Mesenchymal stem cell (in vitro differentiated cells and primary cell): Measurements from ENCODE around the gene TMEM176B.

ENCODE experiments used
- DNase-seq: peaks from one replicate; pipeline ENCODE4 v3.0.0-alpha.2; 2013
- H2AFZ ChIP-seq: one replicate; pipeline ENCODE4 v1.6.1; 2013; ENCODE audit warnings: low read depth, mild to moderate bottlenecking, control low read depth, inconsistent platforms, low read length, moderate library complexity
- H2AK5ac ChIP-seq: 2 replicates; pipeline ENCODE4 v1.6.1; 2013; ENCODE audit warnings: low read length, moderate library complexity, mild to moderate bottlenecking, inconsistent platforms; ENCODE audit not compliant: severe bottlenecking
- H2BK120ac ChIP-seq: one replicate; pipeline ENCODE4 v1.6.1; 2013; ENCODE audit warnings: low read depth, mild to moderate bottlenecking, inconsistent platforms, low read length, moderate library complexity
- H2BK12ac ChIP-seq, 2 experiments: one replicate each; pipeline ENCODE4 v1.6.1; 2013; ENCODE audit warnings: inconsistent platforms in 2 of 2, low read length in 2 of 2, mild to moderate bottlenecking in 2 of 2, moderate library complexity in 2 of 2, control low read depth in 1 of 2
- H2BK15ac ChIP-seq: one replicate; pipeline ENCODE4 v1.6.1; 2013; ENCODE audit warnings: mild to moderate bottlenecking, low read depth, inconsistent platforms; ENCODE audit not compliant: poor library complexity, severe bottlenecking
- H2BK5ac ChIP-seq: 2 replicates; pipeline ENCODE4 v1.6.1; 2013; ENCODE audit warnings: low read depth, mild to moderate bottlenecking, low read length, control low read depth, inconsistent platforms; ENCODE audit not compliant: poor library complexity, severe bottlenecking
- H3K14ac ChIP-seq, 2 experiments: one replicate each; pipeline ENCODE4 v1.6.1; 2013; ENCODE audit warnings: inconsistent platforms in 2 of 2, low read length in 2 of 2, control low read depth in 1 of 2, mild to moderate bottlenecking in 1 of 2, moderate library complexity in 1 of 2
- H3K18ac ChIP-seq, 2 experiments: one replicate each; pipeline ENCODE4 v1.6.1; 2013; ENCODE audit warnings: inconsistent platforms in 2 of 2, low read length in 2 of 2, control low read depth in 1 of 2, low read depth in 1 of 2, mild to moderate bottlenecking in 1 of 2
- H3K23ac ChIP-seq, 2 experiments: one replicate each; pipeline ENCODE4 v1.6.1; 2013; ENCODE audit warnings: inconsistent platforms in 2 of 2, low read length in 2 of 2, mild to moderate bottlenecking in 2 of 2, moderate library complexity in 2 of 2, control low read depth in 1 of 2
- H3K27ac ChIP-seq: 2 replicates; pipeline ENCODE4 v1.5.1; 2013; ENCODE audit warnings: mild to moderate bottlenecking, moderate library complexity, low read length, control low read depth, inconsistent platforms; ENCODE audit not compliant: poor library complexity, severe bottlenecking
- H3K27me3 ChIP-seq, 2 experiments: 2 replicates each; pipeline versions ENCODE4 v1.6.1 to v1.7.0; 2013; ENCODE audit warnings: low read length in 2 of 2, mild to moderate bottlenecking in 2 of 2, moderate library complexity in 2 of 2, control low read depth in 1 of 2, inconsistent platforms in 1 of 2; ENCODE audit not compliant: control insufficient read depth in 1 of 2, insufficient read depth in 1 of 2
- H3K36me3 ChIP-seq, 2 experiments: 2 replicates each; pipeline versions ENCODE4 v1.6.1 to v1.7.0; 2013; ENCODE audit warnings: low read length in 2 of 2, control low read depth in 1 of 2, inconsistent platforms in 1 of 2, low read depth in 1 of 2, mild to moderate bottlenecking in 1 of 2; ENCODE audit not compliant: insufficient read depth in 2 of 2, control insufficient read depth in 1 of 2
- H3K4ac ChIP-seq, 2 experiments: one replicate each; pipeline ENCODE4 v1.6.1; 2013; ENCODE audit warnings: inconsistent platforms in 2 of 2, low read length in 2 of 2, mild to moderate bottlenecking in 2 of 2, moderate library complexity in 2 of 2, control low read depth in 1 of 2, low read depth in 1 of 2
- H3K4me1 ChIP-seq: 2 replicates; pipeline ENCODE4 v1.6.1; 2013; ENCODE audit warnings: low read depth, low read length, control low read depth; ENCODE audit not compliant: control insufficient read depth, insufficient read depth
- H3K4me2 ChIP-seq: 2 replicates; pipeline ENCODE4 v1.6.1; 2013; ENCODE audit warnings: low read length, mild to moderate bottlenecking, inconsistent platforms; ENCODE audit not compliant: poor library complexity, severe bottlenecking
- H3K4me3 ChIP-seq, 2 experiments: 2 replicates each; pipeline versions ENCODE4 v1.5.1 to v1.7.0; 2013; ENCODE audit warnings: low read length in 2 of 2, mild to moderate bottlenecking in 2 of 2, control low read depth in 1 of 2, low read depth in 1 of 2; ENCODE audit not compliant: insufficient read depth in 1 of 2
- H3K79me1 ChIP-seq: replicated peaks from 2 replicates; pipeline ENCODE4 v1.6.1; 2013; ENCODE audit warnings: mild to moderate bottlenecking, control low read depth, low read length, inconsistent platforms; ENCODE audit not compliant: poor library complexity, severe bottlenecking
- H3K9ac ChIP-seq: 2 replicates; pipeline ENCODE4 v1.7.0; 2013; ENCODE audit warnings: mild to moderate bottlenecking, low read length, moderate library complexity
- H3K9me3 ChIP-seq: 2 replicates; pipeline ENCODE4 v1.7.0; 2013; ENCODE audit warnings: mild to moderate bottlenecking, low read length; ENCODE audit not compliant: control insufficient read depth
- H4K8ac ChIP-seq: one replicate; pipeline ENCODE4 v1.6.1; 2013; ENCODE audit warnings: inconsistent platforms, mild to moderate bottlenecking, low read length, moderate library complexity
- H4K91ac ChIP-seq: one replicate; pipeline ENCODE4 v1.6.1; 2013; ENCODE audit warnings: mild to moderate bottlenecking, low read length, inconsistent platforms
- WGBS: methylation state at CpG from one replicate; pipeline ENCODE4 v1.1.7; 2013; ENCODE audit warnings: mixed read lengths; 5-methylcytosine and 5-hydroxymethylcytosine counted together

The TMEM176B gene

DNA sequence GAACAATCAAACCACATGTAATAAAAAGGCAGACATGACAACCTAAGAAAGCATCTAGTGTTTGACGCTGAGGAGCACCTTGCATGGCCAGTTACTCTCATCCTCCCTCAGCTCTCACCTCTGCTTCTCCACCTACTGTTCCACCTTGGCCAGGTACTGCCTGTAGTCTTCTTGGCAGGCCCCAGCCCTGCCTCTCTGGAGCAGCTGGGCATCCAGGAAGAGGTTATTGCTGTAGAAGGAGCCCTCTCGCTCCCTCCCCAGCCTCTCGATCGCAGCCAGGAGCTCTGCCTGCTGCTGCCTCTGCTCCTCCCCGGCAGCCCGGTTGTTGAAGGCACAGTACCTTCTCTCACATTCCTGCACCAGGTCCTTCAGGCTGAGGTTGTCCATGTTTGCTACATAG, 53.2 kb downstream of the TMEM176B start:
- H2BK120ac ChIP-seq = no peak overlapping the region
- H3K9me3 ChIP-seq = no peaks in the 10 kb centered on the region
- no peak overlapping the region for H3K18ac ChIP-seq
- H3K79me1 ChIP-seq = no peaks in the 10 kb centered on the region
- H3K27me3 ChIP-seq = peaks cover 0 to 17% of the 10 kb centered on the region in 2 experiments
- H3K14ac ChIP-seq = no peak overlapping the region
- no peak overlapping the region for H4K8ac ChIP-seq
- H3K27ac ChIP-seq = no peak overlapping the region
- H3K4me2 ChIP-seq = no peak overlapping the region
- no peaks in the 10 kb centered on the region for H3K4me1 ChIP-seq
- no peaks in the 10 kb centered on the region for H3K36me3 ChIP-seq
- H3K4me3 ChIP-seq = no peak overlapping the region
- no peak overlapping the region for H2BK5ac ChIP-seq
- H4K91ac ChIP-seq = no peak overlapping the region
- no peak overlapping the region for H2BK12ac ChIP-seq
- no peak overlapping the region for H3K23ac ChIP-seq
- no peak overlapping the region for H2BK15ac ChIP-seq
- DNase-seq = no peak
- WGBS = 83% methylated on average over 6 of the region's 6 CpGs
- no peak overlapping the region for H3K4ac ChIP-seq
- H3K9ac ChIP-seq = no peak overlapping the region
- no peak overlapping the region for H2AFZ ChIP-seq
- H2AK5ac ChIP-seq = no peak overlapping the region

DNA sequence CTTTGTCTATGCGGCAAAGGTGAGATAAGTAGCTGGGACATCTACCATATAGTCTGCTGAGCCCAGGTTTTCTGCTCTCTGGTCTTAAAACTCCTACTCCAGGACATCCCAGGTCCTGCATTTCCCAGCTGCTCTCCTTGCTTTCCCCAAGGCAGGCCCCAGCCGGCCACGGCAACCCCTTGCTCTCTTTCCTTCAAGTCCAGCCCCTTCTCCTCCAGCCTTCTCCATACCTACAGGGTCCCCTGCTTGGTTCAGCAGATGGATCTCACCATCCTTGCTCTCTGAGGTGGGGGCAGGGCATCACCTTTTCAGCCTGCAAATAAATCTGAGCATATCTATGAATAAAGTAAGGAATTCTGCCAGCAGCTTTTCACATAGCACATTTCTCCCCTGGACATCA, 54.3 kb downstream of the TMEM176B start:
- H3K14ac ChIP-seq = no peak overlapping the region
- no peak overlapping the region for H2BK120ac ChIP-seq
- no peak overlapping the region for H3K4me3 ChIP-seq
- H3K36me3 ChIP-seq = no peaks in the 10 kb centered on the region
- no peak overlapping the region for H2AK5ac ChIP-seq
- H3K9me3 ChIP-seq = no peaks in the 10 kb centered on the region
- H3K4ac ChIP-seq = no peak overlapping the region
- H3K4me2 ChIP-seq = no peak overlapping the region
- no peak overlapping the region for H2BK15ac ChIP-seq
- H4K8ac ChIP-seq = no peak overlapping the region
- no peak overlapping the region for H2BK5ac ChIP-seq
- no peak overlapping the region for H4K91ac ChIP-seq
- no peaks in the 10 kb centered on the region for H3K4me1 ChIP-seq
- H3K18ac ChIP-seq = no peak overlapping the region
- H3K79me1 ChIP-seq = no peaks in the 10 kb centered on the region
- DNase-seq = no peak
- H2BK12ac ChIP-seq = no peak overlapping the region
- no peak overlapping the region for H3K23ac ChIP-seq
- H3K27me3 ChIP-seq = peaks cover 0 to 17% of the 10 kb centered on the region in 2 experiments
- no peak overlapping the region for H3K9ac ChIP-seq
- no peak overlapping the region for H3K27ac ChIP-seq
- H2AFZ ChIP-seq = no peak overlapping the region
- 68% methylated on average over 3 of the region's 3 CpGs for WGBS

DNA sequence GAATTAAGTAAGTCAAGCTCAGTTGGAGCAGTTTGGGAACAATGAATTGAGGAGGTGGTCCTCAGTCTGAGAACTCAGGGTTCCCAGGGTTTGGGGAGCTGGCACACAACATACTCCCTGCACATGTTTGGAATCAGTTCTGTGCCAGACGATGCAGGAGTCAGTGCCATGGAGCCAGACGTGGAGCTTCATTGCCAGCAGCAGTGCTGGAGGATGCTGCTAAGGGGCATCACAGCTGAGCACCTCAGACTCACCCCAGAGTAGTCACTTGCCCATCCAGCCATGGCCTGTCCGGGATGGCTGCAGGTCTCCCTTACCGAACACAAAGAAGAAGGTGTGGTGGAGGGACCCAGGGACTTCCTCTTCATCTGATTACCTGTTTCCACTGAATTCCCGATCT, 55.1 kb downstream of the TMEM176B start:
- H3K27me3 ChIP-seq = peaks cover 0 to 17% of the 10 kb centered on the region in 2 experiments

DNA sequence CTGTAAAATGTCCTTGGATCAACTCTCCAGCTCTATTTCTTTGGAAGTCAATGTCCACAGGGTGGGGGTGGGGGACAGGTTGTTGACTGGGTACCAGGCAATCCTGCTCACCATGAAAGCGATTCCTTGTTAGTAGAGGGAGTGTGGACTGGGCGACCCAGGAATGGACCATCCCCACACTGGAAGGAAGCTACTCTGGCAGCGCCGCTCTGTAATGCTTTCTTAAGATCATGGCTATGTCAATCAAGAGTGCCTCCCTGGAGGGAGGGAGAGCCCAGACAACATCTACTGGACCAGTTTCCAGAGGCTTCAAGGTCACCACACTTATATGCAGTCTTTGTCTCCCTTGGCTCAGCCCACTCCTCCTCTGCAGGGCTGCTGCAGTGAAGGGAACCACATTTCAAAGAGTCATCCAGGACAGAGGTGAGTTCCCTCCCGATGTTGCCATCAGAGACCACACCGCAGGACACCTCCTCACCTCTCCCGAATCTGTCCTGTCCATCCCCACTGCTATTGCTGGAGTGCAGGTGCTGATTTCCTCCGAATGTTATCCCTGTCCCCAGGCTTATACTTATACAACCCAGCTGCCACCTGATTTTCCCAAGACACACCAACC, 56.0 kb downstream of the TMEM176B start:
- no peak overlapping the region for H3K4me2 ChIP-seq
- H2AK5ac ChIP-seq = no peak overlapping the region
- 74% methylated on average over 8 of the region's 8 CpGs for WGBS
- no peak overlapping the region for H3K9ac ChIP-seq
- H3K4me1 ChIP-seq = no peaks in the 10 kb centered on the region
- peaks cover 0 to 15% of the 10 kb centered on the region in 2 experiments for H3K27me3 ChIP-seq
- H3K4ac ChIP-seq = no peak overlapping the region
- H3K14ac ChIP-seq = no peak overlapping the region
- H3K27ac ChIP-seq = no peak overlapping the region
- no peak overlapping the region for H3K18ac ChIP-seq
- H3K4me3 ChIP-seq = no peak overlapping the region
- H3K36me3 ChIP-seq = no peaks in the 10 kb centered on the region
- no peak overlapping the region for H4K8ac ChIP-seq
- no peak overlapping the region for H2BK120ac ChIP-seq
- no peak overlapping the region for H2BK15ac ChIP-seq
- H2AFZ ChIP-seq = no peak overlapping the region
- H3K23ac ChIP-seq = no peak overlapping the region
- no peak overlapping the region for H2BK12ac ChIP-seq
- DNase-seq = no peak
- H2BK5ac ChIP-seq = no peak overlapping the region
- H3K79me1 ChIP-seq = no peaks in the 10 kb centered on the region
- no peaks in the 10 kb centered on the region for H3K9me3 ChIP-seq
- no peak overlapping the region for H4K91ac ChIP-seq

More for the DNA sequence above, 55.1 kb downstream of the TMEM176B start:
- Histone ChIP-seq H2BK5ac (no peak overlapping the region), H3K9ac (no peak overlapping the region), H2AFZ (no peak overlapping the region), H3K27ac (no peak overlapping the region), H2BK12ac (no peak overlapping the region), H3K18ac (no peak overlapping the region), H3K4me2 (no peak overlapping the region), H3K4ac (no peak overlapping the region), H2BK120ac (no peak overlapping the region), H3K23ac (no peak overlapping the region), H2AK5ac (no peak overlapping the region), H3K9me3 (no peaks in the 10 kb centered on the region), H3K79me1 (no peaks in the 10 kb centered on the region), H4K91ac (no peak overlapping the region), H3K36me3 (no peaks in the 10 kb centered on the region), H3K4me1 (no peaks in the 10 kb centered on the region), H4K8ac (no peak overlapping the region), H3K4me3 (no peak overlapping the region), H3K14ac (no peak overlapping the region), H2BK15ac (no peak overlapping the region)
- no peak for DNase-seq
- WGBS = 79% methylated on average over 5 of the region's 5 CpGs
